ENCODE results near the gene CFDP1.

The CFDP1 gene

GRCh38 chr16:75423723-75424104 is 9.6 kb downstream of the CFDP1 start:
- TF ChIP-seq ZFHX2 (tag by site-specific recombination; conservative IDR thresholded peaks at IDR 0.05) (no peak), ZNF398 (tag by site-specific recombination; IDR thresholded peaks at IDR 0.05) (no peak), ZNF223 (tag by site-specific recombination; IDR thresholded peaks at IDR 0.05) (no peak)
- POLR2A ChIA-PET, result no interaction called here

GRCh38 chr16:75421820-75422126 is 11.5 kb downstream of the CFDP1 start:
- no peak overlapping the region for H3K4me3 ChIP-seq (ENCODE audit: low read depth, low read length)
- no peaks in the 10 kb centered on the region; a peak in 1 of 3 replicates for H3K36me3 ChIP-seq (ENCODE audit: control insufficient read depth in 2 of 2, insufficient read depth in 1 of 2, low read length in 2 of 2)
- H3K27ac ChIP-seq (ENCODE audit: extremely low read depth, low read depth, low read length), result no peak overlapping the region
- TF ChIP-seq PRDM10 (tag by site-specific recombination; IDR thresholded peaks at IDR 0.05) (0 out of 2 replicates have a peak, but pooled peaks have one; percentile 6), ZBTB20 (tag by site-specific recombination; IDR thresholded peaks at IDR 0.05) (peak; percentile 2; the same call in 1 of the 2 replicates), ATF2 (tag by site-specific recombination; IDR thresholded peaks at IDR 0.05; ENCODE audit: low read depth) (peak; percentile 83), HOXD13 (CRISPR knock-in tag; IDR thresholded peaks at IDR 0.05; ENCODE audit: borderline replicate concordance) (no peak)
- CTCF ChIA-PET, result no interaction called here
- H3K9me3 ChIP-seq (ENCODE audit: control insufficient read depth, insufficient read depth, low read depth, low read length), result no peaks in the 10 kb centered on the region
- peaks cover 12% of the 10 kb centered on the region for H3K4me1 ChIP-seq (ENCODE audit: control insufficient read depth, insufficient read depth, low read length)
- POLR2A ChIA-PET, result interaction anchor here (1.2 to 1.6 kb wide), 2 partner anchors 11 to 12 kb away, joined by 3 to 10 read pairs; partner anchors contain the start of gene CFDP1

More at GRCh38 chr16:75423723-75424104, 9.6 kb downstream of the CFDP1 start:
- CTCF ChIA-PET, result interaction anchor here (0.6 kb wide), 1 partner anchor 9 kb away, joined by 3 read pairs; no protein-coding TSS in a partner anchor
- H3K27ac ChIP-seq (ENCODE audit: extremely low read depth, low read depth, low read length), result no peak overlapping the region
- peaks cover 9% of the 10 kb centered on the region for H3K4me1 ChIP-seq (ENCODE audit: control insufficient read depth, insufficient read depth, low read length)
- H3K9me3 ChIP-seq (ENCODE audit: control insufficient read depth, insufficient read depth, low read depth, low read length), result no peaks in the 10 kb centered on the region
- H3K4me3 ChIP-seq (ENCODE audit: low read depth, low read length), result no peak overlapping the region
- H3K36me3 ChIP-seq (ENCODE audit: control insufficient read depth in 2 of 2, insufficient read depth in 1 of 2, low read length in 2 of 2), result no peaks in the 10 kb centered on the region; a peak in 1 of 3 replicates

GRCh38 chr16:75420987-75421819 is 12.1 kb downstream of the CFDP1 start:
- Histone ChIP-seq H3K4me1 (ENCODE audit: control insufficient read depth, insufficient read depth, low read length) (peaks cover 12% of the 10 kb centered on the region), H3K9me3 (ENCODE audit: control insufficient read depth, insufficient read depth, low read depth, low read length) (no peaks in the 10 kb centered on the region), H3K36me3 (ENCODE audit: control insufficient read depth in 2 of 2, insufficient read depth in 1 of 2, low read length in 2 of 2) (no peaks in the 10 kb centered on the region; a peak in 1 of 3 replicates), H3K27ac (ENCODE audit: extremely low read depth, low read depth, low read length) (0 out of 2 replicates have a peak overlapping the region, but pooled peaks have one; percentile 20), H3K4me3 (ENCODE audit: low read depth, low read length) (no peak overlapping the region)
- CTCF ChIA-PET, result interaction anchor here (0.7 to 3.4 kb wide), 2 partner anchors 42 to 44 kb away, joined by 3 to 15 read pairs; partner anchors contain the start of gene TMEM170A
- POLR2A ChIA-PET, result interaction anchor here (0.9 to 1.6 kb wide), 3 partner anchors 11 to 226 kb away, joined by 3 to 10 read pairs (median 4); partner anchors contain the start of genes CFDP1, KARS1 and TERF2IP
- no peak for TF ChIP-seq ZNF544 (tag by site-specific recombination; IDR thresholded peaks at IDR 0.05)
- peak; percentile 93 for TF ChIP-seq PRDM10 (tag by site-specific recombination; IDR thresholded peaks at IDR 0.05)
- TF ChIP-seq PATZ1 (tag by site-specific recombination; IDR thresholded peaks at IDR 0.05), result 0 out of 2 replicates have a peak, but pooled peaks have one; percentile 23
- peak; percentile 69; the same call in 1 of the 2 replicates for TF ChIP-seq IKZF3 (tag by site-specific recombination; IDR thresholded peaks at IDR 0.05)
- peak; percentile 67; the same call in 1 of the 2 replicates for TF ChIP-seq ZBTB44 (tag by site-specific recombination; IDR thresholded peaks at IDR 0.05)
